GM13977 (cell line): ENCODE measurements around the gene TFF3.

Experiments
- DNase-seq: peaks from one replicate; pipeline ENCODE4 v3.0.0; 2012; ENCODE audit warnings: low spot score
- in situ Hi-C: fragments of 300-500 bp; cut with MboI; formaldehyde crosslinking; loops from one replicate; pipeline ENCODE4 v1.12.0; 2022; ENCODE audit warnings: low sequenced_read_pairs, low pct_unique_long_range_greater_than_20kb, mixed read lengths, inconsistent platforms; ENCODE audit not compliant: unreplicated experiment
- TF ChIP-seq, protein P1 (sequence below): IDR thresholded peaks from 2 replicates; pipeline ENCODE4 v1.5.1; 2012; ENCODE audit warnings: mild to moderate bottlenecking, control low read depth; ENCODE audit not compliant: insufficient read depth; ENCODE audit errors: extremely low read depth, missing control alignments

The TFF3 gene

DNA sequence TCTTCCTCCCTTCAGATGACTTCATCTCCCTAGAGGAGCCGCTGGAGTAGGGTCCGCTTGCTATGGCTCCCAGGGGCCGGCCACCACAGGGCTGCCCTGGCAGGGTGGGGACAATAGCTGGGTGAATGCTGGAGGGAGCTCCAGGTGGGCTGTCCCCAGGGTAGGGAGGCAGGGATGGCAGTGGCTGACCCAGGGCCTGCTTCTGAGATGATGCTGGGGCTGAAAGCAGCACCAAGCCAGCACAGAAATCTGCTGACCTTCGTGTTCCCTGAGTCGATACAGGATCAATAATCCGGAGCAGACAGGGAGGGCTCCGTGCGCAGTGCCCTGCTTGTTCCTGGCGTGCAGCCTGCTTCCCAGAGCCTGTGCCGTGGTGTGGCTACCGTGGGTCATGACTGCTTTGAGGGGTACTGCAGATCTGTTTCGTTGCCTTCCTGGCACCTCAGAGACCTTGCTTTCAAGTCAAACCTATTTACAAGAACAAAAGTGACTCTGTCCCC lies 34.0 kb downstream of the TFF3 start:
- no peak for DNase-seq
- TF ChIP-seq, protein P1, sequence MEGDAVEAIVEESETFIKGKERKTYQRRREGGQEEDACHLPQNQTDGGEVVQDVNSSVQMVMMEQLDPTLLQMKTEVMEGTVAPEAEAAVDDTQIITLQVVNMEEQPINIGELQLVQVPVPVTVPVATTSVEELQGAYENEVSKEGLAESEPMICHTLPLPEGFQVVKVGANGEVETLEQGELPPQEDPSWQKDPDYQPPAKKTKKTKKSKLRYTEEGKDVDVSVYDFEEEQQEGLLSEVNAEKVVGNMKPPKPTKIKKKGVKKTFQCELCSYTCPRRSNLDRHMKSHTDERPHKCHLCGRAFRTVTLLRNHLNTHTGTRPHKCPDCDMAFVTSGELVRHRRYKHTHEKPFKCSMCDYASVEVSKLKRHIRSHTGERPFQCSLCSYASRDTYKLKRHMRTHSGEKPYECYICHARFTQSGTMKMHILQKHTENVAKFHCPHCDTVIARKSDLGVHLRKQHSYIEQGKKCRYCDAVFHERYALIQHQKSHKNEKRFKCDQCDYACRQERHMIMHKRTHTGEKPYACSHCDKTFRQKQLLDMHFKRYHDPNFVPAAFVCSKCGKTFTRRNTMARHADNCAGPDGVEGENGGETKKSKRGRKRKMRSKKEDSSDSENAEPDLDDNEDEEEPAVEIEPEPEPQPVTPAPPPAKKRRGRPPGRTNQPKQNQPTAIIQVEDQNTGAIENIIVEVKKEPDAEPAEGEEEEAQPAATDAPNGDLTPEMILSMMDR: no peak
- in situ Hi-C loops: no loop called here

DNA sequence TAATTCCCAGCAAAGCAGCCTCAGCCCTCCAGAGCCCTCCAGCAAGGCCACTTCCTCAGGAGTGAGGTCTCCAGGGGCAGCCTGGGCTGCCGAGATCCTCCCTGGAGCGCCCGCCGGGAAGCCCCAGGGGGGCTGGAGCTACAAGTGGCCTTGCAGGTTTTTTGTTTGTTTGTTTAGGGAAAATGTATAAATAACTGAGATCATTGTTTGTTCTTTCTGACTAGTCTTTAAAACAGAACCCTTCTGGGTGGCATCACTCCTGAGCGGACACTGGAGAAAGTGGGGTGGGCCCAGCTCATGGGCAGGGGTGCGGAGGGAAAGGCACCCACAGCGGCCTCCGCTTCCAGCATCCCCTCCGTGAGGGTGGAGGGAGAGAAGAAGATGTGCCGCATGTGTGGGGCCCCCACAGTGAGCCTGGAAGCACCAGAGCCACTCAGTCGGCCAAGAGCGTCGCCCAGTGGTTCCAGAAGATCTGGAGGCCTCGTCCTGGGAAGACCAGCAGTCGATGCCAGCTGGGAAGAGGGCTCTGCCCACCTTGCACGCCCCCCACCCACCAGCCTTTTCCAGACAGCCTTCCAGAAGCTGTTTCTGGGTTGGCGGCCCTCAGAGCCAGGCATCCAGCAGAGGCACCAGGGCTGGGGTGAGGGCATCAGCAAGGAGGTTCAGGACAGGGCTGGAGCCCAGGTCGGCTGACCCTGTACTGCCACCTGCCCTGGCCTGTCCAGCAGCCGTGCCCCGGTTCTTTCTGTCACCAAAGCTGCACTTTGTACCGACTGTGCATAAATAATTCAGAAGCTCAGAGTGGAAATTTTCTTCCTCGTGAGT lies 34.6 kb downstream of the TFF3 start:
- DNase-seq: no peak
- in situ Hi-C loops: no loop called here

DNA sequence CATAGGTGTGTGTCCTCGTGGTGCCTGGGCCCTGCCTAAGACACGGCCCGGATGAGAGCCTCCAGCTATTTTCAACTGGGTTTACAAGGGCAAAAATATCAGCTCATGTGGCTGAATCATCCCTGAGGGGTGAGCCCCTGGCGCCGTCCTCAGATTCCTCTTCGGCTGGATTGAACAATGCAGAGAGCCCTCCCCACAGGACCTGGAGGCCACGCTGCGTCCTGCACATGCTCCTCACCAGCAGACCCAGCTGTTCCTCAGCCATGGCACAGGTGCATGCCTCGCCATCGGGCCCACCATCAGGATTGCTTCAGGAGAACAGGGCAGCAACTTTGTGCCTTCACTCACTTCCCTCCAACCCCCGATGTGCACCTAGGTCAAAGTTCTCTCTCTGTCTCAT lies 35.3 kb downstream of the TFF3 start:
- no peak for DNase-seq
- TF ChIP-seq, protein P1: no peak
- in situ Hi-C loops: no loop called here

More for the DNA sequence above, 34.6 kb downstream of the TFF3 start:
- TF ChIP-seq, protein P1: no peak

DNA sequence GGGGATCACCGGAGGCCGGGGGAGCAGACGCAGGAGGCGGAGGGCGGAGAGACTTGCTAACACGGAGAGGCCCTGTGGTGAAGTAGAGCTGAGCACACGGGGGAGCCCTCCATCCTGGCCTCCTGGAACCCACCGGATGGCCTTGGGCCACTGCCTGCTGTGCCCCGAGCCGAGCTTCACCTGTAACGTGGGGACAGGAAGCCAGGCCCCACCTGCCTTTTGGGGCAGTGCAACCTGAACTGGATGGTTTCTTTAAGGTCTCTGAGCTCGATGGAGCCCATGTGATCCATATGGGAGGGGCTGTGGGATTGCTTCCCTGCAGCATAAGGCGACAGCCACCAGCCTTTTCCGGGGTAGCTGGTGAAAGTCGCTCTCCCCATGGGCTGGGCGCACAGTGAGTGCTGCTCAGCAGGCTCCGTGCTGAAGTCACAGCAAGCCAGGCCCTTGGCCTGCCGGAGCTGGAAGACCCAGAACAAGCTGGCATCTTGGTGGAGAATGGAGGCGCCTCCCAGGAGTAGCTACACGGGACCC lies 35.8 kb downstream of the TFF3 start:
- TF ChIP-seq, protein P1: no peak
- DNase-seq: no peak
- in situ Hi-C loops: no loop called here

DNA sequence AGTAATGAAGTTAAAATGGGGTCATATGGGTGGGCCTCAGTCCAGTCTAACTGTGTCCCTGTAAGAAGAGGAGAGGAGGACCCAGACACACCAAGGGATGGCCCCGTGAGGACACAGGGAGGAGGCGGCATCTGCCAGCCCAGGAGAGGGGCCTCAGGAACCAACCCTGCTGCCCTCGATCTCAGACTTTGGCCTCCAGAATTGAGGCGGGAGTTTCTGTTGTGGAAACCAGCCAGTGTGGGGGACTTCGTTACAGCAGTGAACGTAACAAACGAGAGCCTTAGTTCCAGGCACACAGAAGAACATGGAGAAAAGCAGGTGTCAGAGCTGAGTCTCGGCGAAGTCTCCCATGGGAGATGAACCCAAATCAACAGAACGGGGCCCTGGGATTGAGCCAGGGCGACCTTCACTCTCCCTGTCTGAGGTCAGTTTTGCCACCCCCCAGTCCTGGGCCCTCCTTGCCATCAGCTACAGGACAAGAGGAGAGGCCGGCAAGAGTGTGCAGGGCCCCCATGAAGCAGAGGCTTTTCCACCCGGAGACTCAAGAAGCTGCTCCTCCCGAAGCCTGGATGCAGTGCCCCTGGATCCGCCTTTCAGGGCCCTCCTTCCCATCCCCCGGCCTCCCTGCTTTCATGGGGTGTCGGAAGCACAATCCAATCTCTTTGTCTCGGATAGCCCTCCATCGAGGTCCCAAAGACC lies 36.6 kb downstream of the TFF3 start:
- TF ChIP-seq, protein P1: no peak
- DNase-seq: no peak
- in situ Hi-C loops: no loop called here

DNA sequence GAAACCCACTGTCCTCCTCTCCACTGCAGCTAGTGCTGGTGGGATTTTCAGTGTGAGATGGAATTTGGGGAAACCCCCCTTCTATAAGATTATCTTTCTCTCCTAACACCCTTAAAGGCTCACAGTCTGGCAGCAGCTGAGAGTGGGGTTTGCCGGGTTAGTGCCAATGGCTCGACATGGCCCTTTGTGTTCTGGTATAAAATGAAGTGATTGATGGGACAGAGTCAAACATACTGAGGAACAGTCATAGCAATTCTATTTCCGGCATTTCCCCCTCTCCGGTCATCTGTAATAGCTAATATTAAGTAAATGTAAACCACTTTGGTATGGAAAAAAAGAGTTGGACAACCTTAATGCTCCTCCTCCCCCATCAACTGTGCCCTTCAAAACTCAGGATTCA lies 37.6 kb downstream of the TFF3 start:
- DNase-seq: no peak
- TF ChIP-seq, protein P1: no peak
- in situ Hi-C loops: no loop called here
